Common myeloid progenitor, CD34-positive (primary cell): Measurements from ENCODE around the gene CHRND.

Experiments used
- CTCF ChIA-PET: fragments of 350-600 bp; sonication (Branson Sonifier 250); formaldehyde crosslinking; loops from one replicate; lab custom pipeline; 2021; ENCODE audit warnings: antibody characterized with exemption; lab: Charles Lee
- POLR2A ChIA-PET: fragments of 350-600 bp; sonication (Branson Sonifier 250); formaldehyde crosslinking; loops from one replicate; lab custom pipeline; 2021; ENCODE audit warnings: antibody characterized with exemption; lab: Charles Lee
- DNase-seq, 3 donors: peaks; one replicate each; pipeline versions ENCODE4 v3.0.0 to v3.0.0-alpha.2; 2013
- H3K27ac ChIP-seq, 2 experiments: 1 replicate in 1 of 2; 2 replicates in 1 of 2; pipeline ENCODE4 v1.7.0; 2013; ENCODE audit warnings: inconsistent platforms in 2 of 2, low read length in 2 of 2, mild to moderate bottlenecking in 2 of 2, low read depth in 1 of 2, moderate library complexity in 1 of 2; ENCODE audit not compliant: severe bottlenecking in 2 of 2, insufficient read depth in 1 of 2, poor library complexity in 1 of 2
- H3K27me3 ChIP-seq, 5 experiments: replicated peaks in 2 of 5; 1 replicate in 3 of 5; 2 replicates in 2 of 5; pipeline versions ENCODE4 v1.6.1 to v1.7.0; 2013; ENCODE audit warnings: low read length in 4 of 5, mild to moderate bottlenecking in 2 of 5, moderate library complexity in 2 of 5, inconsistent platforms in 1 of 5; ENCODE audit not compliant: insufficient read depth in 5 of 5, control insufficient read depth in 4 of 5
- H3K36me3 ChIP-seq, 4 experiments: 1 replicate in 2 of 4; 2 replicates in 2 of 4; pipeline versions ENCODE4 v1.6.1 to v1.7.0; 2013; ENCODE audit warnings: low read length in 3 of 4, control low read depth in 1 of 4, mild to moderate bottlenecking in 1 of 4; ENCODE audit not compliant: control insufficient read depth in 4 of 4, insufficient read depth in 4 of 4
- H3K4me1 ChIP-seq, 4 experiments: 1 replicate in 3 of 4; 2 replicates in 1 of 4; pipeline versions ENCODE4 v1.6.1 to v1.7.1; 2013; ENCODE audit warnings: low read length in 3 of 4, mild to moderate bottlenecking in 3 of 4, control low read depth in 1 of 4, inconsistent platforms in 1 of 4, moderate library complexity in 1 of 4; ENCODE audit not compliant: control insufficient read depth in 4 of 4, insufficient read depth in 4 of 4; ENCODE audit errors: control extremely low read depth in 1 of 4
- H3K4me3 ChIP-seq, 7 experiments: 1 replicate in 4 of 7; 2 replicates in 3 of 7; pipeline versions ENCODE4 v1.5.1 to v1.7.0; 2013; ENCODE audit warnings: mild to moderate bottlenecking in 7 of 7, low read length in 6 of 7, moderate library complexity in 6 of 7, inconsistent platforms in 2 of 7, low read depth in 2 of 7, control low read depth in 1 of 7; ENCODE audit not compliant: insufficient read depth in 4 of 7, control insufficient read depth in 1 of 7; ENCODE audit errors: extremely low read depth in 1 of 7
- H3K9me3 ChIP-seq, 5 experiments: 1 replicate in 4 of 5; 2 replicates in 1 of 5; pipeline versions ENCODE4 v1.6.1 to v1.7.1; 2013; ENCODE audit warnings: low read length in 4 of 5, mild to moderate bottlenecking in 2 of 5, inconsistent platforms in 1 of 5, low read depth in 1 of 5, moderate library complexity in 1 of 5; ENCODE audit not compliant: control insufficient read depth in 4 of 5, insufficient read depth in 2 of 5; ENCODE audit errors: control extremely low read depth in 1 of 5
- WGBS: methylation state at CpG from one replicate; pipeline ENCODE4 v1.1.5; 2013; ENCODE audit not compliant: insufficient coverage; 5-methylcytosine and 5-hydroxymethylcytosine counted together

Gene CHRND

DNA sequence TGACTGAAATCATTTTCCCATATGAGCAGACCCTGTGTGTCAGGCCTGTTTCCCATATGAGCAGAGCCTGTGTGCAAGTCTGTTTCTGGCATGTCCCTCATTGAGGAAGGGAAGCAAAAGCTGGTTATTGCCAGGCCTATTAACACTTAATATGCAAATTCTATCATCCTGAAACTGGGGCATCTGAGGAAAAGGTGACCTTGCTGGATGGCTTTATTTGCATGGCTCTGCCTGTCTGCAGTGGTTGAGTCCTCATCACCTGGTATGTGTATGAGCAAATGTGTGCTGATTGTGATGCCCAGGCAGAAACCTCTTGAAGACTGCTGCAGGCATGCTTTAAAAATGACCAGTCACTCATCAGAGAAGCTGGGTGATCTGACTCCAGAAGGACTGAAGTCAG lies 55.8 kb downstream of the CHRND start:
- no peaks in the 10 kb centered on the region for H3K27me3 ChIP-seq
- no peak for DNase-seq
- no peak overlapping the region for H3K4me3 ChIP-seq
- ChIA-PET CTCF (interaction anchor here (1.2 kb wide), 1 partner anchor 18 kb away, joined by 4 read pairs; no protein-coding TSS in a partner anchor), POLR2A (no interaction called here)
- H3K4me1 ChIP-seq, result peaks cover 0 to 3% (median 0%) of the 10 kb centered on the region in 4 experiments
- no peak overlapping the region for H3K27ac ChIP-seq
- peaks cover 0 to 6% (median 0%) of the 10 kb centered on the region in 5 experiments for H3K9me3 ChIP-seq
- H3K36me3 ChIP-seq, result peaks cover 9 to 37% (median 16%) of the 10 kb centered on the region in 4 experiments

DNA sequence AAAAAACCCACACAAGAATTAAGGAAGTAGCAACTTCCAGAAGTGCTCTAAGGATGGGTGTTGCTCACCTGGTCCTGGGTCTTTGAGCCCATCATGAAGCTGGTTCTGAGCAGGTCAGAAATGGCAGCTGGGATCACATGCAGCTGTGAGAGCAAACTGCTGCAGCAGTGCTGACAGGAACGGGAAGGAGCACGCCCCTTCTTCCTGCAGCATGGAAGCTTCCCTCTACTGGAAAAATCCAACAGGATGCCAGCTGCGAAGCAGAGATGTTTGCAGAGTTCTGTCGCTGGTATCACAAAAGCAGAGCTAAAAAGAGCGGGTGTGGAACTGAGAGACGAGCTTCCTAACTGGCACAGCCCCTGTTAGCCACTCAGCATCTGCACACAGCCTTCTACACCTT lies 58.3 kb downstream of the CHRND start:
- ChIA-PET POLR2A (interaction anchor here (0.6 kb wide), 1 partner anchor 12 kb away, joined by 5 read pairs; no protein-coding TSS in a partner anchor), CTCF (no interaction called here)
- 95% methylated on average over 5 of the region's 6 CpGs for WGBS
- Histone ChIP-seq H3K36me3 (peaks cover 9 to 37% (median 16%) of the 10 kb centered on the region in 4 experiments), H3K9me3 (peaks cover 0 to 6% (median 0%) of the 10 kb centered on the region in 5 experiments), H3K4me1 (peaks cover 0 to 8% (median 0%) of the 10 kb centered on the region in 4 experiments), H3K27ac (no peak overlapping the region), H3K27me3 (no peaks in the 10 kb centered on the region), H3K4me3 (no peak overlapping the region)
- DNase-seq, result no peak
